Heart left ventricle (tissue), 16 donors: Measurements from ENCODE around the gene MS4A14. TPM values are rescaled to one million over a fixed set of nuclear protein-coding genes. Genes with fewer than 3 reads are reported as not detected.

Experiments used
- ATAC-seq, 4 donors: fragments of 200-7000 bp; cut with Tn5 transposase; one replicate each; pipeline ENCODE4 v1.9.1; 2020 to 2022; ENCODE audit warnings: moderate library complexity in 4 of 4, mild to moderate bottlenecking in 3 of 4, moderate number of reproducible peaks in 1 of 4
- DNase-seq, 5 donors: peaks; one replicate each; pipeline ENCODE4 v3.0.0-alpha.2; 2020
- H3K27ac ChIP-seq, 12 donors: fragments of 200-600 bp; sonication (generic) in 4 of 12; one replicate each; pipeline versions ENCODE4 v1.5.0 to v1.8.0; 2016 to 2022; ENCODE audit warnings: mild to moderate bottlenecking in 2 of 12
- H3K27me3 ChIP-seq, 9 donors: fragments of 200-600 bp; sonication (generic) in 2 of 9; one replicate each; pipeline versions ENCODE4 v1.5.1 to v1.8.0; 2016 to 2022; ENCODE audit warnings: mild to moderate bottlenecking in 3 of 9
- H3K36me3 ChIP-seq, 9 donors: fragments of 200-600 bp; sonication (generic) in 2 of 9; one replicate each; pipeline versions ENCODE4 v1.5.0 to v1.8.0; 2018 to 2022; ENCODE audit warnings: mild to moderate bottlenecking in 2 of 9
- H3K4me1 ChIP-seq, 12 donors: fragments of 200-600 bp; sonication (generic) in 4 of 12; one replicate each; pipeline versions ENCODE4 v1.5.0 to v1.8.0; 2016 to 2022; ENCODE audit warnings: mild to moderate bottlenecking in 3 of 12
- H3K4me3 ChIP-seq, 12 donors: fragments of 200-600 bp; sonication (generic) in 4 of 12; one replicate each; pipeline versions ENCODE4 v1.5.0 to v1.8.0; 2017 to 2022; ENCODE audit warnings: mild to moderate bottlenecking in 9 of 12, moderate library complexity in 4 of 12
- H3K9me3 ChIP-seq, 12 donors: fragments of 200-600 bp; sonication (generic) in 4 of 12; one replicate each; pipeline versions ENCODE4 v1.5.0 to v1.8.0; 2016 to 2022; ENCODE audit warnings: mild to moderate bottlenecking in 1 of 12
- CTCF ChIP-seq, 12 donors: fragments of 200-600 bp; sonication (generic) in 4 of 12; IDR thresholded peaks; one replicate each; pipeline versions ENCODE4 v1.5.0 to v1.8.0; 2018 to 2022; ENCODE audit warnings: antibody characterized with exemption in 12 of 12, mild to moderate bottlenecking in 5 of 12
- POLR2A ChIP-seq, 2 donors: fragments of 450-650 bp; IDR thresholded peaks; one replicate each; pipeline ENCODE4 v1.6.1; 2017; ENCODE audit warnings: antibody characterized with exemption in 2 of 2, mild to moderate bottlenecking in 2 of 2, moderate library complexity in 2 of 2
- WGBS, 4 donors: extraction: QIAGEN DNeasy Blood & Tissue Kit in 2 of 4; methylation state at CpG; one replicate each; pipeline versions ENCODE4 v1.1.5 to v1.1.7; 2013 to 2018; 5-methylcytosine and 5-hydroxymethylcytosine counted together
- intact Hi-C, 10 donors: fragments of 100-400 bp; cut with DNase I; formaldehyde crosslinking; loops; one replicate each; pipeline versions ENCODE4 v1.11.1 to v1.14.2; 2022
- polyA plus RNA-seq, 2 donors: library from polyadenylated mRNA; stranded (reverse); fragments of 200-250 nt; gene quantifications; one replicate each; pipeline ENCODE4 v1.2.3, GENCODE V29; 2013
- total RNA-seq, 9 donors: library from RNA; depleted of rRNA in 2 of 9; stranded (reverse); fragments of >200 nt in 2 of 9; fragmentation: NEBNext Ultra II Directional in 3 of 9; extraction: Animal tissue kit (Norgen Biotek cat#: 25700) in 3 of 9; gene quantifications; one replicate each; pipeline versions ENCODE4 v1.1.0 to v1.2.4, GENCODE V29; 2016 to 2023
- donor health status: ischemic (EF 13 %, LVEDD 7.1; RV severe dilation, severe dysfunction).
- donor health status: healthy with polysubstance abuse.
- donor health status: DM: no; HTN: yes; CAD: no.
- donor health status: DM: no; HTN: no; CAD: no.
- donor health status: ischemic (EF 25% LVEDD 6.9; RV normal size, moderate dysfunction).
- donor health status: ischemic (EF 25% LVEDD 5.7; RV mildly dilated, moderate dysfunction).
- donor health status: healthy.
- donor health status: DM: yes; HTN: yes; CAD: no.
- donor health status: ischemic (EF 35%, LVEDD 5.7; RV mildly dilated, moderate dysfunction).
- donor health status: nonischemic (EF 11% LVEDD 7.7; RV severe dilation, severe dysfunction).
- donor health status: DM: yes; HTN: yes; CAD: no.
- donor health status: PGD.
- donor health status: ischemic (EF 29% LVEDD 5.4; RV normal size, mild dysfunction).
- donor health status: nonischemic (EF 23%, LVEDD 6.1; RV moderate dilation, normal function).

MS4A14 gene
- total and polyA plus RNA-seq, 11 donors, result 0.12 to 2.7 (median 0.50) TPM

DNA sequence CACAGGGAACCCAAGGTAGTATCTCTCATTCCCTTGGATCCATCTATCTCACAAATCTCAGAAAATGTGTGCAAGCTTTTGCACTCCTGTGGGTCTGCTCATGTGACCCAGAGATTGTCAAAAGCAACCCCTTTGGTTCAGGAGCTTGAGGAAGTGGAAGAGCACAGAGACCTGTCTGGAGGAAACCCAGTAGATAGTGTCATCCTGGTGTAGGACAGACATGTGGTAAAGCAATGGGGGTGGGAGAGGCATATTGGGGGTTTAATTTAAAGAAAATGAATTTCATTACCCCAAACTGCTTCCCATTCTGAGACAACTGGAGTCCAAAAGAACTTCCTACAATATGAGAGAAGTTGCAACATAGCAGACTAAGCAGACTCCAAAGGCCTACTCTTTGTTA lies 5.8 kb upstream of the MS4A14 start:
- H3K9me3 ChIP-seq, result no peaks in the 10 kb centered on the region
- H3K36me3 ChIP-seq, result peaks cover 0 to 27% (median 0%) of the 10 kb centered on the region in 9 donors
- H3K27ac ChIP-seq, result peak overlapping the region in 2 of 12 donors; percentile 9 to 51
- H3K27me3 ChIP-seq, result no peaks in the 10 kb centered on the region
- peaks cover 0 to 43% (median 0%) of the 10 kb centered on the region in 12 donors for H3K4me1 ChIP-seq
- no peak for ATAC-seq
- TF ChIP-seq POLR2A (IDR thresholded peaks at IDR 0.05), result no peak
- TF ChIP-seq CTCF (IDR thresholded peaks at IDR 0.05), result no peak
- DNase-seq, result no peak
- H3K4me3 ChIP-seq, result no peak overlapping the region
- intact Hi-C loops, result no loop called here

- Histone ChIP-seq H3K27ac (peak overlapping the region in 1 of 12 donors; percentile 33), H3K4me3 (no peak overlapping the region), H3K36me3 (peaks cover 0 to 11% (median 0%) of the 10 kb centered on the region in 9 donors), H3K9me3 (no peaks in the 10 kb centered on the region), H3K4me1 (peaks cover 0 to 60% (median 0%) of the 10 kb centered on the region in 12 donors), H3K27me3 (no peaks in the 10 kb centered on the region)
- ATAC-seq (no peak), DNase-seq (no peak)
- TF ChIP-seq CTCF (IDR thresholded peaks at IDR 0.05) (no peak), POLR2A (IDR thresholded peaks at IDR 0.05) (no peak)
- 78 to 87% (median 81%) methylated on average over 2 of the region's 2 CpGs for WGBS, 4 donors
- intact Hi-C loops, result no loop called here
Measured at GRCh38 chr11:60392361-60392760, 3.9 kb upstream of the MS4A14 start.

- Histone ChIP-seq H3K36me3 (peaks cover 0 to 4% (median 0%) of the 10 kb centered on the region in 9 donors), H3K9me3 (no peaks in the 10 kb centered on the region), H3K4me3 (no peak overlapping the region), H3K4me1 (peaks cover 0 to 63% (median 0%) of the 10 kb centered on the region in 12 donors), H3K27ac (peak overlapping the region in 1 of 12 donors; percentile 33), H3K27me3 (no peaks in the 10 kb centered on the region)
- TF ChIP-seq CTCF (IDR thresholded peaks at IDR 0.05), result no peak
- TF ChIP-seq POLR2A (IDR thresholded peaks at IDR 0.05), result no peak
- DNase-seq (no peak), ATAC-seq (no peak)
- 69 to 88% (median 86%) methylated on average over 5 of the region's 5 CpGs for WGBS, 4 donors
- intact Hi-C loops, result no loop called here
Measured at GRCh38 chr11:60393016-60393415, 3.2 kb upstream of the MS4A14 start.

DNA sequence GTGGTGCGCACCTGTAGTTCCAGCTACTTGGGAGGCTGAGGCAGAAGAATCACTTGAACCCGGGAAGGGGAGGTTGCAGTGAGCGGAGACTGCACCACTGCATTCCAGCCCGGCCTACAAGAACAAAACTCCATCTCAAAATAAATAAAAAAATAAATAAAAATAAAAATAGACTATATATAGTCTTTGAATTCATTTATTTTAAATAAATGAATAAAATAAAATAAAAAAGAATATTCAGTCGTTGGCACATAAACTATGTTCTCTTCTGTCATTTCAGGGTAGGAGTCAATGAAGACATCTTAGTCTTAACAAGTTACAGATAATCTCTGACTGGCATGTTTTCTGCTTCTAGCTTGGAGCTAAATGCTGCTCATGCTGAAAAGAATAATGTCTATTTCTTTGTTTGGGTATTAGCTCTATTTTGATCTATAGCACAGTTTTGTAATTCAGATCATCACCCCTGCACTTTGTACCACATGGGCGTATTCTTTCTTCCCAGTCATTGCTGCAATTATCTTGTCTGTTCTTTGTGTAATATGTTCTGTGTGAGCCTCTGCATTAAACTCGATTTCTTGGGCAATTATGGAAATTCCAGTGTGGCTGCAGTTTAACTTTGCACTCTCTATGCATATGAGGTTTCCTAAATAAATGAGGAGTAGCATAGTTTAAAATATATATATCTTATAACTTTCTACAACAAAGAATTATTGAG lies 1.4 kb upstream of the MS4A14 start:
- Histone ChIP-seq H3K9me3 (no peaks in the 10 kb centered on the region), H3K36me3 (peaks cover 0 to 4% (median 0%) of the 10 kb centered on the region in 9 donors), H3K4me1 (peaks cover 0 to 51% (median 0%) of the 10 kb centered on the region in 12 donors), H3K27ac (peak overlapping the region in 1 of 12 donors; percentile 84), H3K4me3 (no peak overlapping the region), H3K27me3 (no peaks in the 10 kb centered on the region)
- ATAC-seq (no peak), DNase-seq (no peak)
- WGBS, 4 donors, result 72 to 84% (median 73%) methylated on average over 7 of the region's 7 CpGs
- no peak for TF ChIP-seq CTCF (IDR thresholded peaks at IDR 0.05)
- no peak for TF ChIP-seq POLR2A (IDR thresholded peaks at IDR 0.05)
- intact Hi-C loops, result no loop called here
